HG02970 (cell line): Measurements from ENCODE around the gene TMPRSS3.

Experiments
- ATAC-seq: cut with Tn5 transposase; IDR thresholded peaks from one replicate; pipeline ENCODE4 v1.9.1; 2021; ENCODE audit warnings: mild to moderate bottlenecking, moderate library complexity, moderate number of reproducible peaks; ENCODE audit not compliant: unreplicated experiment, low FRiP score

TMPRSS3 gene

DNA sequence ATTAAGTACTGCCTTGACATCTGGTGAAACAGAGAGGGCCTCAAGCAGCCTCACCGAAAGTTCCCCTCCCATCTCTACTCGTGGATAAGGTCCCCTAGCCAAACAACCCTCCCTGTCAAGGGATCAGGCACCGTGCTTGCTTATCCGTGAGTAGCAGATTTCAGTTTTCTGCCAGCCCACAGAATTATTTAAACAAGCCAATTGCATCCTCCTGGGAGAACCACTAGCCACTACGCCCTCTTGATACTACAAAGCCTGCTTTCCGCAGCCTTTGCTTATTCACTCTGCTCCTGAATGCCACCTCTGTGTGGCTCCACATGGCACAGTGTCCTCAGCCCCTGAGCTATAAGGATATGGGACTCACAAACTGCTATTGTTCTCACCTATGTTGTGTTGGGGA is 39.2 kb downstream of the TMPRSS3 start:
- no peak for ATAC-seq

DNA sequence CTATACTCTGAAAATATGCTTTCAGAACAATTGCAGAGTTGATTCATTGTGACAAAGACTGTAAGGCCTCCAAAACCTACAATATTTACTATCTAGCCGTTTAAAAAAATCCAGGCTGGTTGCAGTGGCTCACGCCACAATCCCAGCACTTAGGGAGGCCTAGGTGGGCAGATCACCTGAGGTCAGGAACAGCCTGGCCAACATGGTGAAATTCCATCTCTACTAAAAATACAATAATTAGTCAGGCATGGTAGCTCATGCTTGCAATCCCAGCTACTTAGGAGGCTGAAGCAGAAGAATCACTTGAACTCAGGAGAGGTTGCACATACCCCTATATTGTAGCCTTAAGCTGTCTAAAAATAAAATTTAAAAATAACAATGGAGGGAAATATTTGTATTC is 39.8 kb downstream of the TMPRSS3 start:
- no peak for ATAC-seq

DNA sequence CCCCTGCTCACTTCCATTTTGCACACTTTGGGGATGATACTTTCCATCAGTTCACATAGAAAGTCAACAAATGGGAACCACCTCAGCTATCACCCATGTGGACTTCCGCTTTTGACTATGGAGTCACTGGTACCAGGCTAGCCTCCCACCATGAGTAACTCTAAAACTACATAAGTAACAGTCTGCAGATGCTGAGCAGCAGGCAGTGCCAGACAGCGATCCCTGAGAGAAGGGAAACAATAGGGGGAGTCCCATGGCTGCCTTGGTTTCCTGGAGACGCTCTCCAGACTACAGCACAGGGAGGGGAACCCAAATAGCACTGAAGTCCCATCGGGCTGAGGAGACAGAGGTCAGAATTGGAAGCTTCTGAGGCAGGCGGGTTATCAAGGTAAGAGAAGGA is 42.2 kb downstream of the TMPRSS3 start:
- no peak for ATAC-seq

DNA sequence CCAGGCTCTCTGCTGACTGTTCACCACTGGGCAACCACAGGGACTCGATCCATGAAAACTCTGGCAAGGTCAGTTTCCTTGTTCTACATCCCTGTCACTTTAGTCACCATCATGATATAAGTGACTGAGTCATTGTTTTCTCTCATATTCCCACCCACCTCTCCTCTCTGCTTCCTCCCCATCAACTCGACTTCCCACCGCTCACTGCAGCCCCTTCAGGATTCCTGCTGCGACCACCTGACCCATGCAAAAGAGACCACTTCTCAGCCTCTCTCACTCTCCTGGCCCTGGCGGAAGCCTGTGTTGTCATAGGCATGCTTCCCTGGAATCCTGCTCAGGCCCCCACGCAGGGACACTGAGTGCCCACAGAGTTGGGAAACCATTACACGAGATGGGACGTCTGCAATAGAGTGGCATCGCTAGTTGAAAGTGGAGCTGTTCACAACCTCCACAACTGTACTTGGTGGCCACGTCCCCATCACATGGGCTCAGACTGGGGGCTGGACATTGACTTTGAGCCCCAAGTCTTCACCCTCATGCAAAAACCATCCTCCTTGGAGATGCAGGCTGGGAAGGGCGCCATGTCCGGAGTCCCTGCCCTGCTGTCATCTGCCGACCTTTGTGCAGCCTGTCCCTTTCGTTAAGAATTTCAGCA is 43.3 kb downstream of the TMPRSS3 start:
- ATAC-seq, result no peak

DNA sequence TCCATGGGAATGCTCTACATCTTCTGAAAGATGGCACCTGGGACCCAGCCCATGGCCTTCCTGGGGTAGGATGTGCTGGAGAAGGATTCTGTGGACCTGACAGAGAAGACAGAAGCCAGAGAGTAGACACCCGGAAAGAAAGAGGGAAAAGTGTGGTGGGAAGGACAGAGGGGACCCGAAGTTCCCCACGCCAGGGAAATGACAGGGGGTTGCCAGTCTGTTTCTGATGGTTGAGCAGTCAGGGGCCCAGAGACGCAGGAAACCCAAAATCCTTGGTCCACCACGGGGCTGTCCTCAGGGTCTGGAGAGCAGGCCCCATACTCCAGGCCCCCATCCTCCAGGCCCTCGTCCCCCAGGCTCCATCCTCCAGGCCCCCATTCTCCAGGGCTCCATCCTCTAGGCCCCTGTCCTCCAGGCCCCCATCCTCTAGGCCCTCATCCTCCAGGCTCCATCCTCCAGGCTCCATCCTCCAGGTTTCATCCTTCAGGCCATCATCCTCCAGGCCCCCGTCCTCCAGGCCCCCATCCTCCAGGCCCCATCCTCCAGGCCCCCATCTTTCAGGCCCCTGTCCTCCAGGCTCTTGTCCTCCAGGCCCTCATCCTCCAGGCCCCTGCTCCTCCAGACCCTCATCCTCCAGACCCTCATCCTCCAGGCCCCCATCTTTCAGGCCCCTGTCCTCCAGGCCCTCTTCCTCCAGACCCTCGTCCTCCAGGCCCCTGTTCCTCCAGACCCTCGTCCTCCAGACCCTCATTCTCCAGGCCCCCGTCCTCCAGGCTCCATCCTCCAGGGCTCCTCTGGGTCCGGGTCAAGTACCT is 44.0 kb downstream of the TMPRSS3 start:
- no peak for ATAC-seq

DNA sequence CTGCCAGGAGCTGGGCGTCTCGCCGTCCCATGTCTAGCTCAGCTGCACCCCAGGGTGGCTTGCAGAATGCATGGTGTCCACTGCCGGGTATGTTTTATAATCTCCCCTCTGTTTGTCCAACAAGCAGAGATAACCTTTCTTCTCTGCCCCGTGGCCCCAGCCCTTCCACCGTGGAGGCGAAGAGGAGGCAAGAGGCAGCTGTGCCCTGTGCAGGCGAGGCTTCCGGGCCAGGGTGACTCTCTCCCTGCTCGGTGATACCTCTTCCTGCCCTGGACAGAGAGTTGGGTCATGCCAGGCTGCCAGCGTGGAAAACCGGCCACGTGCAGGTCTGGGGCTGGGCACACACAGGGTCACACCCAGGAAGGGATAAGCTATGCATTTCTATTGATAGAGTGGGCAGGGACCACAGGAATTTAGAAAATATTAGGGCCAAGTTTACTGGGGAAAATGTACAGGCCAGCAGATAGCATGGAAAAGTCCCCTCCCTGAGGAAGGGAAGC is 44.9 kb downstream of the TMPRSS3 start, which contains the start of gene TFF2:
TFF2 (minus strand) TSS at position 68 of the 500 bp plus-strand sequence; CDS start at position 31, 37 bp downstream.
- ATAC-seq, result no peak

DNA sequence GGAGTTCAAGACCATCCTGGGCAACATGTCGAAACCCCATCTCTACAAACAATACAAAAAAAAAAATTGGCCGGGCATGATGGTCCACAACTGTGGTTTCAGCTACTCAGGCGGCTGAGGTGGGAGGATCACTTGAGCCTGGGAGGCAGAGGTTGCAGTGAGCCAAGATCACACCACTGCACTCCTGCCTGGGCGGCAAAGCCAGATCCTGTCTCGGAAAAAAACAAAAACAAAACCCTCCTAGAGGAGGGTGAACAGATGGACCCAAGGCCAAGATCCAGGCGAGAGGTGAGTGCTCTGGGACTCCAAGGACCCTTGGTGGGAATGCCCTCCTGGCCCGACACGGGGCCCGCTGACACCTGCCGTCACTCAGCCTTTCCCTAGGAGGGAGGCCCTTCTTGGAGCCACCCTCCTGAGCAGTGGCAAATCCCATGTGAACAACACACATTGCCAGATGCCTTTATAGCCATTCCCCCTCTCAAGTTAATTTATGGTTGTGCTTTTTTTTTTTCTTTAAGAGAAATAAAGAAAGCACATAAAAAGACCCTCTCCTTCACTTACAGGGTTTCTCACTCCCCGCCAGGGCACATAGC is 45.4 kb downstream of the TMPRSS3 start:
- no peak for ATAC-seq

DNA sequence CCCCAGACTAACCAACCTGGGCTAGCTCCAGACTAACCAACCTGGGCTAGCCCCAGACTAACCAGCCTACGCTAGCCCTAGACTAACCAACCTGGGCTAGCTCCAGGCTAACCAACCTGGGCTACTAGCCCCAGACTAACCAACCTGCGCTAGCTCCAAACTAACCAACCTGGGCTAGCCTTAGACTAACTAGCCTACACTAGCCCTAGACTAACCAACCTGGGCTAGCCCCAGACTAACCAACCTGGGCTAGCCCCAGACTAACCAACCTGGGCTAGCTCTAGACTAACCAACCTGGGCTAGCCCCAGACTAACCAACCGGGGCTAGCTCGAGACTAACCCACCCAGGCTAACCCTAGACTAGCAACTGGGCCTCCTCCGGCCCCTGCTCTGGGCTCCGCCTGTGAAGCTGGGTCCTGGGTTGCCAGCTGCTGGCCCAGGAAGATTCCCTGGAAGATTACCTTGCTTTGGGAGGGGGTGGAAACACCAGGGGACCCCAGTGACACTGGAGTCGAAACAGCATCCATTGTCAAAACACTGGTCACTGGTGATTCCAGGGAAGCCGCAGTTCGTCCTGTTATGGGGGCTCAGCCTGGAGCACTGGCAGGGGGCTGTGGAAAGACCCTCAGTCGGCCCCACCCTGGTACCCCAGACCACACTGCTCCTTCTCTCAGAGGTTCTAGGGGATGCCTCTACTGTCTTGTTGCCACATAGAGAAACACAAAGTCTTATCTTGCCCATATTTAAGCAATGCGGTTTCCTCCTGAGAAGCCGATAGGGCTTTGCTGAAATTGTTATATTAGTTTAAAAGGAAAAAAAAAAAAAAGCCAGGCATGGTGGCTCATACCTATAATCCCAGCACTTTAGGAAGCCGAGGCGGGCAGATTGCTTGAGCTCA is 46.2 kb downstream of the TMPRSS3 start:
- ATAC-seq, result no peak

DNA sequence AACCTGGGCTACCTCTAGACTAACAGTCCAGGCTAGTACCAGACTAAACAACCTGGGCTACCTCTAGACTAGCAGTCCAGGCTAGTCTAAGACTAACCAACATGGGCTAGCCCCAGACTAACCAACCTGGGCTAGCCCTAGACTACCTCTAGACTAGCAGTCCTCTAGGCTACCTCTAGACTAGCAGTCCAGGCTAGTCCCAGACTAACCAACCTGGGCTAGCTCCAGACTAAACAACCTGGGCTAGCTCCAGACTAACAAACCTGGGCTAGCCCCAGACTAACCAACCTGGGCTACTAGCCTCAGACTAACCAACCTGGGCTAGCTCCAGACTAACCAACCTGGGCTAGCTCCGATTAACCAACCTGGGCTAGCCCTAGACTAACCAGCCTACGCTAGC is 47.1 kb downstream of the TMPRSS3 start:
- ATAC-seq, result no peak

DNA sequence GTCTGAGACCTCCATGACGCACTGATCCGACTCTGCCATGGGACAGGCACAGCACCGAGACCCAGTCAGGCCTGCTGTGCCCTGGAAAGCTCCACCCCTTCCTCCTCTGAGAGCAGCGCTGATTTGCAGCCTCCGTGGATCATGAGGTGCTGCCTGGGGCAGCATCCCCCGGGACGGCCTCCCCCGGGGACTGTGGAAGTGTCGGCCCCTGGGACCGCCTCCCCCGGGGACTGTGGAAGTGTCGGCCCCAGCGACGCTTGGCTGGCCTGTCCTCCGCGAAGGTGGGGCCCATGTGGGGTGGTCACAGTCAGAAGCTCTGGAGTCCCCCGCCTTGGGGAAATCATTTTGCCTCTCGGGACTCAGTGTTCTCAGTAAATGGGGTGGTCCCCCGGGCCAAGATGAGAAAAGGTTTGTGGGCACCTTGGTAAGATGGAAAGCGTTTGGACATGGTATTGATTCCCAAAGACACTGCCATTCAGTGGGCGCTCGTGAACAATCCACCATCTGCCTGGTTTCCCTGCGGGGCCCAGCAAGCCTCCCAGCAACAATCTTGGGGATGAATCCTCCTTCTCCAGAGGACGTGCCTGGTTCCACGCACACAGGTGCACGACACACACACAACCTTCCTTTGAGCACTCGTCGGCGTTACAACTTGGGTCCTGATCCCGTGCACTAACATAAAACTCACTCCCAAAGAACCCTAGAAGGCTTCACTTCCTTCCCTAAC is 48.1 kb downstream of the TMPRSS3 start:
- ATAC-seq, result no peak

DNA sequence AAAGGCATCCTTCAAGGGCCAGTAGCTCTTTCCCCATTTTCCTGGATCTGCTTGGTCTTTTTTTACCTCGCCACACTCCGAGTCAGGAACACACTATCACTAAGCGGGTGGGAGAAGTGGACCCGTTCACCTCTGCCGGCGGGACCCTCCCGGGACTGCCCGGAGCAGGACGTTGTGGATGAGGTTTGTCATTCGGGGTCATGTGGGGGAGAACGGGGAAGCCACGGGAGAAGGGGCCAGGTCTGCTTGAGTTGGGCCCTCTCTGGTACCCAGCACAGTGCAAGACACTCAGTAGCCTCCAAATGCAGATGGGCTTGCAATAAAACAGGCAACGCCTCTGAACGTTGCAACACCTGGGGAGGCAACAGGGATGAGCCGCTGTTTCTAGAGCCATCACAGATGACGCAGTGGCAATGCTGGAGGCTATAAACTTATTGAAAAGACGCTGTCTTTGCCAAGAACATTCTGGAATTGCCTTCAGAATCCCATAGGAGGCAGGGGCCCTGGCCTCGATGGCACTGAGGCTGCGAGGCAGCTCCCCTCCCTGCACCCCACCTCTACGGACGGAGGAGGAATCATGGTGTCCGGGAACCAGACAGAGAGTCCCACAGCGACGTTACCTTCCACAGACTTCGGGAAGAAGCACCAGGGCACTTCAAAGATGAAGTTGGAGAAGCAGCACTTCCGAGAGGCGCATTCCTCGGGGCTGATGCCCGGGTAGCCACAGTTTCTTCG is 48.8 kb downstream of the TMPRSS3 start:
- ATAC-seq, result no peak

DNA sequence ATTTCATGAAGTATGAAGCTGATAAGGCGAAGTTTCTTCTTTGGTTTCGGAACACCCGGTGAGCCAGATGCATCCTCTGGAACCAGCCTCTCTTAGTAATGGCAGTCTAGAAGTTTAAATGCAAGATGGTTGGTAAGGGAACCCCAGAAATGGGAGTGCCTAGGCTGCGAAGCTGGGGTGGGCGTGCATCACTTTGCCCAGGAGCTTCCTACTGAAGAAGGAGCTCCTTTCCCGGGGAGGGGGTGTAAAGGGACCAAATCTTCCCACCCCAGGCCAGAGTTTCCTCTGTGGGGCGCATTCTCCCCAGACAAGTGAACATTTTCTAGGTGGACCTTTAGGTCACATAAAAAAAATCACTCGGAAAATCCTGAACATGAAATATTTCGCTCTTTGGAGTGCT is 49.4 kb downstream of the TMPRSS3 start:
- ATAC-seq, result no peak

DNA sequence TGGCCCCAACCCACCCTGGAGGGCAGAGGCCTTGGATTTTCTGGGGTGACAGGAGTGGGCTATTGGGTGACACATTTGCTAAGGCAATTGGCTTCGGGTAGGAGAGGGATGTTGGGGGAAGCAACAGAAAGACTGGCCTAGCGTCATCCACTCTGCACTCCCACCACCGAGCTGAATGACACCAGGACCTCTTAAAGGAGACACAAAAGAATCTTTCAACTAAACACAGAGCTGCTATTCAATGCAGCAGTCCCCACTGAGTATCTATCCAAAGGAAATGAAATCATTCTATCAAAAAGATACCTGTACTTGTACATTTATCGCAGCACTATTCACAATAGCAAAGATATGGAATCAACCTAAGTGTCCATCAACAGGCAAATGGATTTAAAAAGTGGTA is 51.2 kb downstream of the TMPRSS3 start:
- no peak for ATAC-seq

DNA sequence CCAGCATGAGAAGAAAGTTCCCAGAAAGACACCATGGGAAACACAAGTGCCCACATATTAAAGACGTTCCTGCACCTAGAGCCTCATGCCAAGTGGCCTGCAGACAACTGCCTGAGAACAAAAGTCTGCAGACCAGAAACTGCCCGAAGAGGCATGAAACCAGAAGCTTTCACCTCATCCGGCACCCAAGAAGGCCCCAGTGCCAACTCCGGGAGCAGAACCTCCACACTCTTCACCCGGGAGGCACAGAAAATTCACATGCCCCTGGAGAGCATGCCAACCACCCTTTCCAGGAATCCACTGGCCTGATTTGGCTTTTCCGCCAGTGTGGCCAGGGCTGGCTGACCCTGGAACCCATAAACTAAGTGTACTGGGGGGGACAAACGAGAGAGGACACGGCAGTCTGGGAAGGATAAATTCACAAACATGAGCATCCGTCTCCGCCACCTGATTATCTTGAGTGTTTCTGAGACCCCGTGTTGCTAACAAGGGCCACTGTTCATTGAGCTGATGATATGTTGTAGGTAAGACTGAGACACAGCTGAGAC is 51.8 kb downstream of the TMPRSS3 start:
- no peak for ATAC-seq

DNA sequence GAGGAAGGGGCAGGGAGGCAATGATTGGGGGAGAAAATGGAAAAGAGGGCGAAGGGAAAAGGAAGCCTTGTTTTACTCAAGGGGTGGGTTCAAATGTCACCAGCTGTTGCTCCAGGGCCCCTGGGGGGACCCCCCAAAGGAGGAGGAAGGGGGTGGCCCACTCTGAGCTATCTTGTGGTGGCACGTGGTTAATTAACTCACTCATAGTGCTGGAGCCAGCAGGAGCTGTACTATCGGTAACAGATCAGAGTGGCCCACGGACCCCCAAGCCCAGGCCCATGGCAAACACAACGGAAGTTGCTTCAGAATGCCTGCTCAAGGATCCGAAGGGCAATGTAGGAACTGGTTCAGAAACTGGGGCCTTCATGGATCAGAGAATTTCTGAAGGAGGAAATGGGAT is 52.3 kb downstream of the TMPRSS3 start:
- no peak for ATAC-seq

DNA sequence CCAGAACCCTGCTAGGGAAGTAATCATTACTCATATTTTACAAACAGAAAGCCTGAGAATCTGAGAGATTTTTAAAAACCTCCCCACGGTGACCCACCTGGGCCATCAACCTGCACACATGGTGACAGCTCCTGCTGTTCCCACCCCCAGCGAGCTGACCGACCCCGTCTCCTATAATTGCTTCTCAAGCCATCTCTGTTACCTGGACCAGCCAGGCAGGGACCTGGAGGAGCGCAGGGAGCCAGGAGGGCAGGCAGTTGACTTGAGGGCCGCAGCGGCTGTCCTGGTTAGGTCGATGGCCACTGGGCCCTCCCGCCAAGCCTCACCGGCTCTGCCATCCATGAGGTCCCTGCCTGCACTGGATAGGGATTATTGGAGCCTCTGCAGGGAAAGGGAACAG is 52.8 kb downstream of the TMPRSS3 start:
- ATAC-seq, result no peak

DNA sequence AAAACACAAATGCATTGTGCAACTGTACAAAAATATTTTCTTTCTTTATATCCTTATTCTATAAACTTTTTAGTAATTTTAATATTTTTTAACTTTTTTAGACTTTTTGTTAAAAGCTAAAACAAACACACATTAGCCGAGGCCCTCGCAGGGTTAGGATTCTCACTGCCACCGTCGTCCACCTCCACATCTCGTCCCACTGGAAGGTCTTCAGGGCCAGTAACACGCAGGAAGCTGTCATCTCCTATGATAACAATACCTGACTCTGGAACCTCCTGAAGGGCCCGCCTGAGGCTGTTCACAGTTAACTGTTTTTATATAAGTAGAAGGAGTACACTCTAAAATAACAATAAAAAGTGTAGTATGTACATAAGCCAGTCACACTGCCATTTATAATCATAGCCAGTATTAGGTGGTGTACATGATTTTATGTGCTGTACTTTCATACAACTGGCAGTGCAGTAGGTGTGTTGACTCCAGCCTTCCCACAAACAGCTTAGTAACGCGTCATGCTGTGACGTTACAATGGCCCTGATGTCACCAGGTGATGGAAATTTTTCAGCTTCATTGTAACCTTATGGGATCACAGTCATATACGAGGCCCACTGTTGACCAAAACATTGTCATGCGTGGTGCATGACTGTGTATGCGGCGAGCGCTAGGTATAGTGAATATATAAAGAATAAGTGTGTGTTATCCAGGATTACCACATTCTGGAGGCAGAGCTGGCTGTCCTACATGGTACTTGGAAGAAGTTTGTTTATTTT is 53.9 kb downstream of the TMPRSS3 start:
- no peak for ATAC-seq
